GM18519 (cell line): Measurements from ENCODE around the gene RNF149.
"Not testable (repeated sequence)": the region's sequence is repeated elsewhere in the genome, so short reads cannot be mapped to it uniquely, and the experiment has no call there.

ENCODE experiments used
- ATAC-seq: cut with Tn5 transposase; IDR thresholded peaks from one replicate; pipeline ENCODE4 v1.9.1; 2021; ENCODE audit warnings: mild to moderate bottlenecking, moderate library complexity; ENCODE audit not compliant: unreplicated experiment, low FRiP score

The RNF149 gene

GRCh38 chr2:101264360-101264939 is 44.1 kb downstream of the RNF149 start:
- ATAC-seq: no peak

DNA sequence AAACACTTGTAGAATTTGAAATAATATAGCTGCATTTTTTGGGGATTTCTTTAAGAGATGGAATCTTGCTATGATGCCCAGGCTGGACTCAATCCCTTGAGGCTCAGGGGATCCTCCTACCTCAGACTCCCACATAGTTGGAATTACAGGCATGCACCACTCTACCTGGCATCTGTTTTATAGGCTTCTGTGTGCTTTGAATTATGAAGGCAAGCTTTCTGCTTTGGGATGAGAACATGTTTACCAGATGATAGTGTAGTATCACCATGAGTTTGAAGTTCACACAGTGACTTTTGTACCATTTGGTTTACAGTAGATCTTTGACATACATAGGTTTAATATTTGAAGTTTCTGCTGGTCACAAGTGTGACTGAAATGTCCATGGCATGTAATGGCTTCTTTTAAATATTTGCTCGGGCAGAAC is 45.1 kb downstream of the RNF149 start:
- no peak for ATAC-seq

GRCh38 chr2:101262142-101262541 is 46.4 kb downstream of the RNF149 start:
- no peak for ATAC-seq

- no peak for ATAC-seq
These were observed 49.7 kb downstream of the RNF149 start for GRCh38 chr2:101258804-101259203.

- no peak for ATAC-seq
These were observed 52.2 kb downstream of the RNF149 start for GRCh38 chr2:101256316-101256715.

GRCh38 chr2:101255501-101255900 is 53.0 kb downstream of the RNF149 start:
- no peak for ATAC-seq

DNA sequence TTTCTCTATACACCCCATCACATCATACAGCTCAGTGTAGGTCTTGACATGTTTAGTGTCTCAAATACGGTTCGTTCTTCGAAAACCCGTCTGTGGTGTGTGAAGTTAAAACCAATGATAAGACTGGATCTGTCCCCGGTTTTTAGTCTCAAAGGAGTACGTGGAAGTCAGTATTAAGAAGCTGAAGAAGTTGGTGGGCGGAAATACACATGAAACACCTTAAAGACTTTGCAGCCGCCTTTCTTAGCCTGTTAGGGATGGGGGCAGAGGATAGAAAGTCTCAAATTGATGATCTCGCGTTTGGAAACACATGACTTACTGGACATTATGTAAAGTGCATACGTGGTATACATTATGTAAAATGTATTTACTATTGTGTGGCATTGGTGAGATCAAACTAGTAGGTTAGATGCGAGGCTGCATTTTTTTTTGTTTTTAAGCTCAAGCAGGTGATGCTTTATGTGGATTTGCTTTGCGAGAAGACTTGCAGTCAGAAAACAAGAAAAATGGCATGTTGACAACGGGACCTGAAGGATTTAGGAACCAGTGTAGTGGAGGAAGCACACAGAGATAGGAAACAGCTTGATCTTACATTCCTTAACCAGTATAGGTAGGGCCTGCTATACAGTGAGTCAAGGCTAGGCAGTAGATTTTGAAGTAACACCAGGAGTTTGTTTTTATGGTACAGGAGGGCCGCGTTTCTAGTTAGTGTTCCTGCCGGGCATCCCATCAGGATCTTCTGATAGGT is 54.6 kb downstream of the RNF149 start:
- no peak for ATAC-seq

GRCh38 chr2:101253013-101253702 is 55.3 kb downstream of the RNF149 start:
- peak; percentile 33 for ATAC-seq

DNA sequence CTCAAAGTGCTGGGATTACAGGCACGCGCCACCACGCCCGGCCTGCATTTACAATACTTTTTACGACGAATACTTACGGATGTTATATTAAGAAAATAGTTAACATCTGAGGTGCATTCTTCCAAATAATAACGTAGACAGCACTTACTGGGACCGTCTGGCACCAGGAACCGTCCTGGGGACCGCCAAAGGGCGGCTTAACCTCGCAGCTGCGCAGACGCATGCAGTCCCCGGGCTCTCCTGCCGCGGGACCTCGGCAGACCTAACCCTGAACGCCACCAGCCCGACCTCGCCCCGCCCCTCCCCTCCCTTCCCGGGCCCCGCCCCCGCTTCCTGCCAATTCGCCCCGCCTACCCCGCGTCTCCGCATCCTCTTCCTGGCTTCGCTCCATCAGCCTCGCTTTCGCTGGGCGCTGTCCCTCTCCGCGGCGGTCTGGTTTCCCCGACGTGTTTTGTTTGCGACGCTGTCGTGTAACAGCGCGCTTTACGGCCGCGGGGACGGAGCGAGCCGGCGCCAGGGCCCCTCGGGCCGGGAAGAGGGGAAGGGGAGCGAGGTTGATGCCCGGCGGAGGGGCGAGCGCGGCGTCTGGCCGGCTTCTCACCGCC is 56.0 kb downstream of the RNF149 start, which contains the start of gene CNOT11:
Gene CNOT11, plus strand, starts transcription at position 479 of the 605 bp plus-strand sequence. Its CDS starts 79 bp downstream, at position 558.
- peak; percentile 60 for ATAC-seq

DNA sequence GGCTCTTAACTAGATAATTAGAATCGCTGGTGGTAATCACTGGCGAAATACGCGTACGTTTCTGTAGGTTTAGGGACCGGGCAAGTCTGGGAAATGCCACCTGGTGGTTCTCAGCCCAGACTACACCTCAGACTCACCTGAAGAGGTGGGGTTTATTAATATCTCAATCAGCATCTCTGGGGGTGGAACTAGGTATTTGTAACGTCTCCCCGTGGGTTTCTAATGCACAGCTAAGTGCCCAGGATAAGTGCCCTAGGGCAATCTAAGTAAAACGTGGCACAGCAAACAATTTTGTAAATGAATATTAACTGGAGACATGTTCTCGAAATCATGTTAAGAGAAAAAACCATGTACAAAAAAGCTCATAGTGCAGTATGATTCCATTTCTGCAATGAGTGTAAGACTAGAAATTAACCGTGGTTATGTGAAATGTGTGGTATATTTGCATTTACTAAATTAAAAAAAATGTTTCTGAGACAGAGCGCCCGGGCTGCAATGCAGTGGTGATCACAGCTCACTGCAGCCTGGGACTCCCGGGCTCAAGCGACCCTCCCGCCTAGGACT is 56.6 kb downstream of the RNF149 start:
- ATAC-seq: peak; percentile 23

- not testable (repeated sequence) for ATAC-seq
These were observed 57.2 kb downstream of the RNF149 start for GRCh38 chr2:101251246-101251781.

- no peak for ATAC-seq
These were observed 58.7 kb downstream of the RNF149 start for GRCh38 chr2:101249826-101250225.

DNA sequence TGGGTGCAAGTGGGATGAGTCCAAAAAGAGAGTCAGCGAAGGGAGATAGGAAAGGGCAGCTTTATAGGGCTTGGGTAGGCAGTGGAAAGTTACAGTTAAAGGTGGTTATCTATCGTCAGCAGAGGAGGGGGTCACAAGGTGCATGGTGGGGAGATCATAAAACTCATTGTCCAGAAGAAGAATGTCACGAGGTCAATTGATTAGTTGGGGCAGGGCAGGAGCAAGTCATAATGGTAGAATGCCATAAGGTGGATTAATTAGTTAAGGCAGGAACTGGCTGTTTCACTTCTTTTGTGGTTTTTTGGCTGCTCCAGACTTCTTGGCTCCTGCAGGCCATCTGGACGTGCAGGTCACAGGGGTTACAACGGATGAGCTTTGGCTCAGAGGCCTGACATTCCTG is 59.7 kb downstream of the RNF149 start:
- ATAC-seq: not testable (repeated sequence)

- not testable (repeated sequence) for ATAC-seq
These were observed 63.0 kb downstream of the RNF149 start for GRCh38 chr2:101245468-101245867.

- ATAC-seq: not testable (repeated sequence)
These were observed 63.6 kb downstream of the RNF149 start for GRCh38 chr2:101244899-101245298.

GRCh38 chr2:101244373-101244772 is 64.1 kb downstream of the RNF149 start:
- not testable (repeated sequence) for ATAC-seq

- ATAC-seq: no peak
These were observed 67.3 kb downstream of the RNF149 start for GRCh38 chr2:101241158-101241557.

GRCh38 chr2:101240694-101241093 is 67.8 kb downstream of the RNF149 start:
- ATAC-seq: not testable (repeated sequence)

GRCh38 chr2:101239760-101240118 is 68.8 kb downstream of the RNF149 start:
- not testable (repeated sequence) for ATAC-seq
